Mucosa of stomach (tissue), 1 donor: ENCODE results near the gene TBCD.
"Not testable (repeated sequence)": the region's sequence is repeated elsewhere in the genome, so short reads cannot be mapped to it uniquely, and the experiment has no call there.

ENCODE experiments used
- H3K27me3 ChIP-seq: one replicate; pipeline ENCODE4 v1.7.0; 2013; ENCODE audit warnings: mild to moderate bottlenecking, low read length; ENCODE audit not compliant: control insufficient read depth, insufficient read depth
- H3K36me3 ChIP-seq: one replicate; pipeline ENCODE4 v1.7.0; 2013; ENCODE audit warnings: low read length; ENCODE audit not compliant: control insufficient read depth, insufficient read depth
- H3K4me1 ChIP-seq: one replicate; pipeline ENCODE4 v1.7.0; 2013; ENCODE audit warnings: mild to moderate bottlenecking, low read length; ENCODE audit not compliant: control insufficient read depth, insufficient read depth
- H3K4me3 ChIP-seq: one replicate; pipeline ENCODE4 v1.7.0; 2013; ENCODE audit warnings: low read length
- H3K9ac ChIP-seq: one replicate; pipeline ENCODE4 v1.7.0; 2013; ENCODE audit warnings: mild to moderate bottlenecking, low read length, moderate library complexity
- H3K9me3 ChIP-seq: one replicate; pipeline ENCODE4 v1.7.0; 2013; ENCODE audit warnings: mild to moderate bottlenecking, low read length, moderate library complexity; ENCODE audit not compliant: control insufficient read depth
- donor health status: Pancreatic carcinoma.

The TBCD gene

DNA sequence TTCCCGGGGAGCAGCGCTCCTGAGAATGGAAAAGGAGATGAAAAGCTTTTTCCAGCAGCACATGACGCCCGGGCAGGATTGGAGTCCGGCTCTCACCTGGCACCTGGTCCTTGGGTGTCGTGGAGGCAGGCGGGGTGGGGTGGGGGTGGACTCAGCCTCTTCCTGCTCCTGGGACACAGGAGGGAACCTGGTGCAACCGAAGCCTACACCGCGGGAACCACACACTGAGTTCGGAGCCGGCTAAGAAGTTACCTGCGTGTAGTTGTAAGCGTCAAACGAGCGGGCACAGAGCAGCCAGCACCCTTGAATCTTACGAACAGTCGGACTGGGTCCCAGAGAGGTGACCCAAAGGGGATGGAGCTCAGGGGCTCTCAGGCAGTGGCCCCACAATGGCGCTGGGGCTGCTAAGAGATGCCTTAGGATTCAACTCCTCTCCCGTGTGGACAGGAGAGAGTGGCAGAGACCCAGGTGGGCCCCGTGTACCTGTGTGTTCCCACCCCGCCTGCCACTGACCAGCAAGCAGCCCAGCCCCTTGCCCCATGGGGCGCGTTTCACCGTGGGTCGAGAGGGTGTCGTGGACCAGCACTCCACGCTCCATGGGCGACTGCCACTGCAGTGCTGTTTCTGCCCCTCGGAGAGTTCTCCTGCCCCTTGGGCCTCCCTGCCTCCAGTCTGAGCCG, 221.7 kb downstream of the TBCD start:
- H3K27me3 ChIP-seq: no peaks in the 10 kb centered on the region
- H3K9me3 ChIP-seq: no peaks in the 10 kb centered on the region
- no peak overlapping the region for H3K9ac ChIP-seq
- H3K36me3 ChIP-seq: no peaks in the 10 kb centered on the region
- H3K4me1 ChIP-seq: no peaks in the 10 kb centered on the region
- H3K4me3 ChIP-seq: no peak overlapping the region

DNA sequence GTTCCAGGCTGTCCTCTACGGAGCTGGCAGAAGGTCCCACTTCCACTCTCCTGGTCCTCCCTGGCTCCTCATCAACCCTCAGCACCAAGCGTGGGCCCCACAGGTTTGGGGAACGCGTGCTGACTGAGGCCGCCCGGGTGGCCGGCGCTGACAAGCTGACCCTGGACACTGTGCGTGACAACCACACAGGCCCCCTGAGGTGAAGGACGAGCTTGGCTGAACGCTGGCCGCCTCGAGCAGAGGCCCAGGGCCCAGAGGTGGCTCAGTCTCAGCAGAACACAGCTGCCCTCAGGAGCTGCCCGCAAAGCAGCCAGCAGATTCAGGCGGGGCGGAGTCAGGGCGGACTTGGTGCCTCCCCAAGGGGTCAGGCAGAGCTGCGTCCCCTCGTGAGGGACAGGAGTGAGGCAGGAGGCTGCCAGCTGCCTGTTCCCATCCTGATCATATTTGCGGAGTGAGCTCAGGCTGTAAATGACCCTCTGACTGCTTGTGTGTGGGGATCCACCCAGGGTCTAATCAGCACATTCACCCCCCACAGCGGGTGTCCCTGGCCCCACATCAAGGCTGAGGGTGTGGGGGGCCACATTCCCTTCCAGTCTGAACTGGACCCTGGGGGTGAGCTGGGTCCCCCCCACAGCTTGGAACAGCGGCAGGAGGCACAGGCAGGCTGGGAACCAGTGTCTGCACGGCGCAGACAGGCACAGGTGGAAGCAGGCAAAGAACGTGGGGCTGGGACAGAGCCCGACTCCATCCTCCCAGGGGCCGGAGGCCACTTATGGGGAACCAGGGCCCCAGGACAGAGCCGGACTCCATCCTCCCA, 222.5 kb downstream of the TBCD start:
- no peaks in the 10 kb centered on the region for H3K27me3 ChIP-seq
- H3K9ac ChIP-seq: no peak overlapping the region
- no peaks in the 10 kb centered on the region for H3K9me3 ChIP-seq
- no peaks in the 10 kb centered on the region for H3K36me3 ChIP-seq
- H3K4me3 ChIP-seq: no peak overlapping the region
- no peaks in the 10 kb centered on the region for H3K4me1 ChIP-seq

DNA sequence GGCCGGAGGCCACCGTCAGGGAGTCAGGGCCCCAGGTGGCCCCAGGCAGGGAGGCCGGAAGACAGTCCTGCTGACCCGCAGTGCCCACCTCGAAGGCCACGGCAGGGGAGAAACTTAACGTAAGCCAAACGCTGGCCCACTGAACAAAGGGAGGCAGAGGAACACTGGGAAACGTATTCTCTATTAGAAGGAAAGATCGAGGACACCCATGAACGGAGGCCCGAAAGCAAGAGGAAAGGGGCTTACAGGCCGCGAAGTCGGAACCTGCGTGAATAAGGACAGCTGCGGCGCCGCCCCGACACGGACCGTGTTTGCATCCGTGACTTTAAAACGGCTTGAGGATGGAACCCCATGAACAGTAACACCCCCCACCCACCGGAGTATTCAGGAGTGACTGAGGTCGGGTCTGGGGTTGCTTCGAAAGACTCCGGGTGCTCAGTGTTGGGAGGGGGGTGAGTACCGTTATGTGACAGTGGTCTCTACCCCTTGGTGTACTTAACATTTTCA, 225.2 kb downstream of the TBCD start:
- H3K4me1 ChIP-seq: no peaks in the 10 kb centered on the region
- no peak overlapping the region for H3K4me3 ChIP-seq
- no peaks in the 10 kb centered on the region for H3K9me3 ChIP-seq
- no peaks in the 10 kb centered on the region for H3K36me3 ChIP-seq
- no peak overlapping the region for H3K9ac ChIP-seq
- H3K27me3 ChIP-seq: no peaks in the 10 kb centered on the region

DNA sequence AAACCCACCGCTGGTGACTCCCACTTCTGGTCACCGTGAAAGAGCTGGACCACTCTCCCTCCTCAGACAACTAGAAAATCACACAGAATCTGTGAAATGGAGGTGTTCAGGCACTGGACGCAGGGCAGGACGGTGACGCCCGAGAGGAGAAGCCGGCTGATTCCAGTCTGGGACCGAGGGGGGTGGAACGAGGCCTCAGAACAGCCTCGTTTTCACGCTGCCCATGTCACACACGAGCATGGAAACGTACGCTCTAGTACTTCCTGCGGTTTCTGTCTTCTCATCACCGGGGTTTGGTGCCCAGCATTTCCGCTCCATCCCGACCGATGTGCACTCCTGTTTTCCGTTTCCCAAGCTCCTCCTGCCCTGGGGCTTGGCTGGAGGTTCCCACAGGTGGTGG, 225.7 kb downstream of the TBCD start:
- H3K4me1 ChIP-seq: no peaks in the 10 kb centered on the region

DNA sequence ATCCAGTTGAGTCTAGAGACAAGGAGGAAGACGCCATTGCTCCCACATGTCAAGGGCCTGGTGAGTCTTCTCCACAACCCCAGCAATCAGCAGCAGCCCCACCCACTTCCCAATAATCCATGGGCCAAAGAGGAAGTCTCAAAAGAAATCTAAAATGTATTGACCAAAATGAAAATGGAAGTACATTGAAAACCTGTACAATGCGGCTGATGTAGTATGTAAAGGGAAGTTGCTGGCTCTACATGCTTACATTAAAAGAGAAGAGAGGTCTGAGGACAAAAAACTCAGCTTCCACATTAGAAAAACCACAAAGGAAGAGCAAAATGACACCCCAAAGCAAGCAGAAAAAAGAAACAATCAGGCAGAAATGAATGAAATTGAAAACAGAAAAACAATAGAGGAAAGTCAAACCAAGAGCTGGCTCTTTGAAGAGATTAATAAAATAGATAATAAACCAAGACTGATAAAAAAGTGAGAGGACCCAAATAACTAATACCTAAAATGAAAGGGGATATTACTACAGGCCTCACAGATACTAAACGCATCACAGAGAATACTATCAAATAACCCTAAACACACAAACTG, 227.0 kb downstream of the TBCD start:
- Histone ChIP-seq H3K27me3 (no peaks in the 10 kb centered on the region), H3K4me1 (no peaks in the 10 kb centered on the region), H3K36me3 (no peaks in the 10 kb centered on the region), H3K4me3 (no peak overlapping the region), H3K9me3 (no peaks in the 10 kb centered on the region), H3K9ac (no peak overlapping the region)

More for the DNA sequence above, 225.7 kb downstream of the TBCD start:
- Histone ChIP-seq H3K4me3 (no peak overlapping the region), H3K36me3 (no peaks in the 10 kb centered on the region), H3K9ac (no peak overlapping the region), H3K9me3 (no peaks in the 10 kb centered on the region), H3K27me3 (no peaks in the 10 kb centered on the region)

DNA sequence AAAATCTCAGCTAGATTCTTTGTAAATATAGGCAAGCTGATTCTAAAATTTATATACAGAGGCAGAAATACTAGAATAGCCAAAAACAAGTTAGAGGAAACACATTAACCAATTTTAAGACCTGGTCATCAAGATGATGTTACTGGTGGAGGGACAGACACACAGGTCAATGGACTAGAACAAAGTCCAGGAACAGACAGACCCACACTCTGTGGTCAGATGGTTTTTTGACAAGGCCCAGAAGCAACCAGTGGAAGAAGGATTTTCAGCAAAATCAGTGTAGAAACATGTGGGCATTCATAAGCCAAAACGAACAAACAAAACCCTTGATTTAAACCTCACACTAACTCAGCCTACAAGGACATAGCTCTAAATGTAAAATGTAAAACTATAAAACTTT, 227.9 kb downstream of the TBCD start:
- no peak overlapping the region for H3K4me3 ChIP-seq
- H3K9me3 ChIP-seq: no peaks in the 10 kb centered on the region
- no peak overlapping the region for H3K9ac ChIP-seq
- H3K4me1 ChIP-seq: no peaks in the 10 kb centered on the region
- H3K27me3 ChIP-seq: no peaks in the 10 kb centered on the region
- no peaks in the 10 kb centered on the region for H3K36me3 ChIP-seq

DNA sequence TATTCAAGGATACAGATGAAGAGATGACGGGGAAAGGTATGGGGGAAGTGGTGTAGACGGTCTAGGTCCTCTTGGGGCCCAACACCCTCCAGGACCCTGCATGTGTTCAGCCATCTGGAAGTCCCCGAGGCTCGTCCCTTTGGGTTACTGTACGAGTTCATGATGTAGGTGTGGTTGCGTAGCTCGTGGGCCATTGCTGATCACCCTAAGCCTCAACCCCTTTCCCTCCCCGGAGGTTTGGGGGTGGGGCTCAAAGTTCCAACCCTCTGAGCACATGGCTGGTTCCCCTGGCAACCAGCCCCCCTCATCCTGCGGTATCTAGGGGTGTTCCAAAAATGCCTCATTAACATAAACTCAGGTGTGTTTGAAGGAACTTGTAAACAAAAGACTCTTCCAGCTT, 228.8 kb downstream of the TBCD start:
- Histone ChIP-seq H3K4me1 (no peaks in the 10 kb centered on the region), H3K36me3 (no peaks in the 10 kb centered on the region), H3K9me3 (no peaks in the 10 kb centered on the region)

DNA sequence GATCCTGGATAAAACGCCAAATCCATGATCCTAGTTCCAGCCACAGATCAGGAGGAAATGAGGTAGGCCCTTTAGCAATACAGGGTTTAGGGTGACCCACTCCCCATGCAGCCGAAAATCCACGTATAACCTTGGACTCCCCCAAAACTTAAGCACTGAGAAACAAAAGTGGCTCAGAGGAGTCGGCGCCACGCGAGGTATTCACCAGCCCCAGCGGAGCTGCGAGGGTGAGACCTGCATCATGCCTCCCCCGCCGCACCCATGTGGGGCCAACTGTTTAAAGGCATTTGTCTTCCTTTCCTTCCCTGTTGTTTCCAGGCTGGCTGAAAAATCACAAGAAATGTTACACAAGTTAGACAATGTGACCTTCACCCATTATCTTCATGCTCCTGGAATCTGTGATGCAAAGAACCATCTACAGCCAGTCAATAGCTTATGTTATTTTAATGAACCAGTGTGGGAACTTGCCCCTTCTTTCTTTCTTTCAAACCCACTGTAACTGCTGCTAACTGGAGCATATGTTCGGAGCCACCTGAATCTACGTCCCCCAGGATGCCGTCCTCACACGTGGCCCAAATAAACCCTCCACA, 229.4 kb downstream of the TBCD start:
- H3K4me1 ChIP-seq: peaks cover 4% of the 10 kb centered on the region
- no peak overlapping the region for H3K4me3 ChIP-seq
- H3K9me3 ChIP-seq: no peaks in the 10 kb centered on the region
- H3K27me3 ChIP-seq: no peaks in the 10 kb centered on the region
- no peaks in the 10 kb centered on the region for H3K36me3 ChIP-seq
- H3K9ac ChIP-seq: no peak overlapping the region

More for the DNA sequence above, 228.8 kb downstream of the TBCD start:
- no peaks in the 10 kb centered on the region for H3K27me3 ChIP-seq
- no peak overlapping the region for H3K4me3 ChIP-seq
- no peak overlapping the region for H3K9ac ChIP-seq

DNA sequence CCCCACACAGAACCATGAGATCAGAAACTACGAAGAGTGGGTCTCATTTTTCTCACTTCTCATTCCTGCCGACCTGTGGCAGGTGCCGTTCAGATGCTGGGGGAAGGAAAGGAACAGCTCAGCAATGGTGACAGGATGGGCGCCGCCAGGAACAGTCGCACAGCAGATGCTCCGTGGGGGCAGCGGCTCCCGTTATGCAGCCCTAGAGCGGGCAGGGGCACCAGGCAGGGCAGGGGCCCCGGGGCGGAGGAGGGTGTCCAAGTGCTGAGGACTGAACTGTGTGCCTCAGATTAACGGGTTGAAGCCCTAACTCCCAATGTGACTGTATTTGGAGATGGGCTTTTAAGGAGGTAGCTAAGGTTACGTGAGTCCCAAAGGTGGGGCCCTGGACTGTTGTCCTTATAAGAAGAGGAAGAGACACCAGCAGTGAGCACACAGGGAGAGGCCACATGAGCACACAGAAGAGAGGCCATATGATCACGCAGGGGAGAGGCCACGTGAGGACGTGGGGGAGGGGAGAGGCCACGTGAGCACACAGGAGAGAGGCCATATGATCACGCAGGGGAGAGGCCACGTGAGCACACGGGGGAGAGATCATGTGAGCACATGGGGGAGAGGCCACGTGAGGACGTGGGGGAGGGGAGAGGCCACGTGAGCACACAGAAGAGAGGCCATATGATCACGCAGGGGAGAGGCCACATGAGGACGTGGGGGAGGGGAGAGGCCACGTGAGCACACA, 231.8 kb downstream of the TBCD start:
- Histone ChIP-seq H3K9me3 (no peaks in the 10 kb centered on the region), H3K4me1 (peaks cover 4% of the 10 kb centered on the region), H3K27me3 (no peaks in the 10 kb centered on the region), H3K36me3 (no peaks in the 10 kb centered on the region), H3K9ac (no peak overlapping the region), H3K4me3 (no peak overlapping the region)

DNA sequence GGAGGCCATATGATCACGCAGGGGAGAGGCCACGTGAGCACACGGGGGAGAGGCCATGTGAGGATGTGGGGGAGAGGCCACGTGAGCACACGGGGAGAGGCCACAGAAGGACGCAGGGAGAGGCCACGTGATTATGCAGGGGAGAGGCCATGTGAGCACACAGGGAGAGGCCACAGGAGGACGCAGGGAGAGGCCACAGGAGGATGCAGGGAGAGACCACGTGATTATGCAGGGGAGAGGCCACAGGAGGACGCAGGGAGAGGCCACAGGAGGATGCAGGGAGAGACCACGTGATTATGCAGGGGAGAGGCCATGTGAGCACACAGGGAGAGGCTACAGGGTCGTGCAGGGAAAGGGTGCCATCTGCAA, 232.4 kb downstream of the TBCD start:
- H3K9me3 ChIP-seq, H3K27me3 ChIP-seq, H3K4me1 ChIP-seq, H3K4me3 ChIP-seq, H3K9ac ChIP-seq, H3K36me3 ChIP-seq: not testable (repeated sequence)

DNA sequence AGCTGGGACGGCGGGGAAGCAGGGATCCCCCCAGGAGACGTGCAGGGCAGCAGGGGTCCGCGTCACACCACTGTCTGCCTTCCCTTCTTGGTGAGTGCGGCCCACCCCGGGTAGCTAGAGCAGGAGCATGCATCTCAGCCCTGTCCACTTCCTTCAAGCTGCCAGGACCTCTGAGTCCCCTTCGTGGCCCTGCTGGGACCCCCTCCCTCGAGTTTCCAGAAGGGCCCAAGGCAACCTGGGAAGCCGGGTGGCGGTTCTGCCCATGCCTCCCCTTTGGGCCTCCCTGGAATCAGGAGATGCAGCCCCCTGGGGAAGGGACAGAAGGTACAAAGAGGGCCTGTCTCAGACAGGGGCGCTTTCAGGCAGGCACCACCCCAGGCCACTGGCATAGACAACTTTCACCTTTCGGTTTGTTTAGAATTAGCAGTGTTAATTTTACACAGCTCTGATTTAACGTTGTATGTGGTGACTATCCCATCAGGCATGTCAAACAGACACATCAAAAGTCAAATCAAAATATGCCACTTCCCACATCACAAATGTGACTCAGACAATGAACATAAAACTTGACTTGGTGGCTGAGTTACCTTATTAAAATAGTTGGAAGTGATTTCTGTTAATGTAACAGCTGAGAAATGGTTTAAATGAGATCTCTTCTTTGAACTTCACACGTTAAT, 233.0 kb downstream of the TBCD start:
- no peak overlapping the region for H3K4me3 ChIP-seq
- no peaks in the 10 kb centered on the region for H3K27me3 ChIP-seq
- no peak overlapping the region for H3K9ac ChIP-seq
- peaks cover 4% of the 10 kb centered on the region for H3K4me1 ChIP-seq
- no peaks in the 10 kb centered on the region for H3K9me3 ChIP-seq
- no peaks in the 10 kb centered on the region for H3K36me3 ChIP-seq
